ENCODE data around the gene RMND5B. TPM values are rescaled to one million over a fixed set of nuclear protein-coding genes. Genes with fewer than 3 reads are reported as not detected.
A peak's percentile ranks its signal among the peaks of the same experiment; 100 is the strongest.

Gene RMND5B
- total RNA-seq, 1 experiment from 2014 or later: 30.3 TPM

DNA sequence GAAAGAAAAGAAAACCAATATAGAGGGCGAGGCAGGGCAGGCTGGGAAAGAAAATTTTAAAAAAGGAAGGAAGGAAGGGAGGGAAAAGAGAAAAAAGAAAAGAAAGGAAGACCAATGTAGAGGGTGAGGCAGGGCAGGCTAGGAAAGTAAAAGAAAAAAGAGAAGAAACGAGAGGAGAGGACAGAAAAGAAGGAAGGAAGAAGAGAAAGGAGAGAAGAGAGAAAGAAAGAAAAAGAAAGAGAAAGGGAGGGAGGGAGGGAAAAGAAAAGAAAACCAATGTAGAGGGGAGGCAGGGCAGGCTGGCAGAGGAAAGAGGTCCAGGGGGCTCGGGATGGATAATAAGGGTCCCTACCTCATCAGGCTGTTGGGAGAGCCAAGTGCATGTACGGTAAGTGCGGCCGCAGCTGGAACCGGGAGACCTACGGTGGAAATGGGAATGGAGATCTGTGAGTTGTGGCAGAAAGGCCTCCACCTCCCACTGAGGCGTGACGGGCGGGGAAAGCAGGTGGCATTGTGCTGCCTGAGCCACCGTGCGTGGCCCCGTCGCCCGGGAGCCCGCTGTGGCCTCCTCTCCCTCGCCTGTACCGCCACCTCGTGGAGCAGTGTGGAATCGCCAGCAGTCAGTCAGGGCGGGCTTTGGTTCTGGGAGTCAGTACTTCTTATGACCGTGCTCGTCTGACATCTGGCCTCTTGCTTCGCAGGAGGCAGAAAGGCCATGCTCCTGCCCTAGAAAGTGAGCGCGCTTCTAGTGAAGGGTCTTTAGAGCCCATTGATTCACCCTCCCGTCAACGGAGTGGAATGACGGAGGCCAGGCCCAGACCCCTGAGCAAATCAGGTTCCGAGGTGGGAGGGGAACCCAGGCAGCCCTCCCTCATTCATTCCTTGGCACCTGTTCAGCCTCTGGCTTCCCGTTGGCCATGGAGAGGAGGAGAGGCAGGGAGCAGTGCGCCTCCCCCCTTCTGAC, 33.2 kb downstream of the RMND5B start:
- Histone ChIP-seq H3K9me3 (ENCODE audit: insufficient read depth, low read depth) (no peaks in the 10 kb centered on the region), H3K36me3 (ENCODE audit: low read depth) (no peaks in the 10 kb centered on the region), H3F3A (ENCODE audit: insufficient read depth, low read depth) (no peaks in the 10 kb centered on the region), H4K20me1 (ENCODE audit: insufficient read depth) (no peaks in the 10 kb centered on the region), H3K4me3 (no peak overlapping the region), H2AFZ (no peak overlapping the region), H3K9me2 (ENCODE audit: insufficient read depth) (no peaks in the 10 kb centered on the region), H3K27me3 (ENCODE audit: insufficient read depth, low read depth) (no peaks in the 10 kb centered on the region; the same call in 1 of the 2 replicates), H3K4me2 (peak overlapping the region; percentile 62), H3K4me1 (replicated peaks; ENCODE audit: insufficient read depth) (no peaks in the 10 kb centered on the region), H3K27ac (no peak overlapping the region), H3K79me2 (ENCODE audit: low read depth) (no peaks in the 10 kb centered on the region)
- intact Hi-C loops (cut with micrococcal nuclease; ENCODE audit: unreplicated experiment): loop anchor here (1.0 to 10.0 kb wide), 3 partner anchors 38 to 559 kb away; partner anchors contain the start of genes B4GALT7 and HNRNPAB
- TF ChIP-seq EZH2 (IDR thresholded peaks at IDR 0.05; ENCODE audit: low read depth): no peak
- peak; percentile 96 for TF ChIP-seq CTCF (conservative IDR thresholded peaks at IDR 0.05)
- ChIA-PET CTCF (interaction anchor here (1.2 kb wide), 1 partner anchor 86 kb away, joined by 14 read pairs; no protein-coding TSS in a partner anchor), POLR2A (ENCODE audit: unreplicated experiment) (no interaction called here)
- peak; percentile 70 to 89 for DNase-seq
- BruUV-seq (replicated peaks): no TSS peak

GRCh38 chr5:178165581-178165980, 34.8 kb downstream of the RMND5B start:
- Histone ChIP-seq H4K20me1 (ENCODE audit: insufficient read depth) (no peaks in the 10 kb centered on the region), H2AFZ (no peak overlapping the region), H3K9me2 (ENCODE audit: insufficient read depth) (no peaks in the 10 kb centered on the region), H3K36me3 (ENCODE audit: low read depth) (no peaks in the 10 kb centered on the region), H3K27me3 (ENCODE audit: insufficient read depth, low read depth) (peaks cover 6% of the 10 kb centered on the region; the same call in 1 of the 2 replicates), H3K4me3 (no peak overlapping the region), H3K27ac (no peak overlapping the region), H3K9me3 (ENCODE audit: insufficient read depth, low read depth) (no peaks in the 10 kb centered on the region), H3K4me2 (no peak overlapping the region), H3F3A (ENCODE audit: insufficient read depth, low read depth) (no peaks in the 10 kb centered on the region), H3K4me1 (replicated peaks; ENCODE audit: insufficient read depth) (no peaks in the 10 kb centered on the region), H3K79me2 (ENCODE audit: low read depth) (no peaks in the 10 kb centered on the region)
- no peak for DNase-seq
- intact Hi-C loops (cut with micrococcal nuclease; ENCODE audit: unreplicated experiment): loop anchor here (10.0 kb wide), 1 partner anchor 561 kb away; the partner anchor contains the start of gene B4GALT7
- no peak for TF ChIP-seq EZH2 (IDR thresholded peaks at IDR 0.05; ENCODE audit: low read depth)
- no peak for TF ChIP-seq CTCF (conservative IDR thresholded peaks at IDR 0.05)
- BruUV-seq (replicated peaks): no TSS peak
- ChIA-PET POLR2A (ENCODE audit: unreplicated experiment) (no interaction called here), CTCF (no interaction called here)

DNA sequence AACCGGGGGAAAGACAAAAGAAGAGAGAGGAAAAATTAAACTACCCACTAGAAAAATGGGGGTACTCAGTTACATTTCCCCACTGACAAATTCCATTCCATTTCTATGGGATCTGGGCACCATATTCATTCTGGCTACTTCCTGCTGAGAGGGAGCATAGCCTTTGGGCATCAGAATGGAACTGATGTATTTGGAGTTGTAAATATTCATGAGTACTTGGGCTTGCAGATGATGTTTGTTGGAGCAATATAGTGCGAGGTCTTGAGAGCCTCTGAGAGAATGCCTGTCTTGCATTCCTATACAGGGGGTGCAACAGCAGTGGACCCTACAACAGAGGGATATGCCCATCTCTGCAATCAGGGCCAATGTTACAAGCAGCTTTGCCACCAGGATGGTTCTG, 39.6 kb downstream of the RMND5B start:
- no peaks in the 10 kb centered on the region for H4K20me1 ChIP-seq (ENCODE audit: insufficient read depth)
- ChIA-PET POLR2A (ENCODE audit: unreplicated experiment) (no interaction called here), CTCF (no interaction called here)
- H2AFZ ChIP-seq: no peak overlapping the region
- no peaks in the 10 kb centered on the region for H3K4me1 ChIP-seq (replicated peaks; ENCODE audit: insufficient read depth)
- no peak for TF ChIP-seq CTCF (conservative IDR thresholded peaks at IDR 0.05)
- TF ChIP-seq EZH2 (IDR thresholded peaks at IDR 0.05; ENCODE audit: low read depth): no peak
- no peaks in the 10 kb centered on the region for H3K79me2 ChIP-seq (ENCODE audit: low read depth)
- H3K4me3 ChIP-seq: no peak overlapping the region
- DNase-seq: no peak
- no peaks in the 10 kb centered on the region for H3K9me3 ChIP-seq (ENCODE audit: insufficient read depth, low read depth)
- no peaks in the 10 kb centered on the region for H3F3A ChIP-seq (ENCODE audit: insufficient read depth, low read depth)
- H3K9me2 ChIP-seq (ENCODE audit: insufficient read depth): no peaks in the 10 kb centered on the region
- H3K4me2 ChIP-seq: no peak overlapping the region
- no TSS peak for BruUV-seq (replicated peaks)
- intact Hi-C loops (cut with micrococcal nuclease; ENCODE audit: unreplicated experiment): no loop called here
- H3K36me3 ChIP-seq (ENCODE audit: low read depth): no peaks in the 10 kb centered on the region
- H3K27me3 ChIP-seq (ENCODE audit: insufficient read depth, low read depth): peaks cover 6% of the 10 kb centered on the region; the same call in 1 of the 2 replicates
- H3K27ac ChIP-seq: no peak overlapping the region

Data from PC-9 (cell line).